GM21515 (cell line): ENCODE measurements around the gene STH.

Experiments
- ATAC-seq: cut with Tn5 transposase; IDR thresholded peaks from one replicate; pipeline ENCODE4 v1.9.1; 2021; ENCODE audit not compliant: unreplicated experiment

The STH gene

GRCh38 chr17:46025060-46025459, 26.0 kb downstream of the STH start:
- ATAC-seq: no peak

GRCh38 chr17:46025510-46026165, 26.6 kb downstream of the STH start:
- no peak for ATAC-seq

GRCh38 chr17:46026166-46027047, 27.4 kb downstream of the STH start:
- no peak for ATAC-seq

GRCh38 chr17:46027048-46027975, 28.3 kb downstream of the STH start:
- no peak for ATAC-seq

- no peak for ATAC-seq
Observed at GRCh38 chr17:46027976-46028325, 28.9 kb downstream of the STH start.

- no peak for ATAC-seq
Observed at GRCh38 chr17:46028374-46028773, 29.3 kb downstream of the STH start.

- ATAC-seq: no peak
Observed at GRCh38 chr17:46028981-46029565, 30.0 kb downstream of the STH start.

GRCh38 chr17:46029627-46030026, 30.6 kb downstream of the STH start:
- ATAC-seq: no peak

GRCh38 chr17:46030752-46031151, 31.7 kb downstream of the STH start:
- ATAC-seq: no peak

- ATAC-seq: no peak
Observed at GRCh38 chr17:46031440-46031839, 32.4 kb downstream of the STH start.

GRCh38 chr17:46031920-46032319, 32.9 kb downstream of the STH start:
- ATAC-seq: no peak

- no peak for ATAC-seq
Observed at GRCh38 chr17:46032909-46033308, 33.9 kb downstream of the STH start.

GRCh38 chr17:46033392-46033791, 34.3 kb downstream of the STH start:
- no peak for ATAC-seq

GRCh38 chr17:46035112-46035818, 36.2 kb downstream of the STH start:
- no peak for ATAC-seq

GRCh38 chr17:46036491-46036890, 37.4 kb downstream of the STH start:
- ATAC-seq: no peak

- ATAC-seq: no peak
Observed at GRCh38 chr17:46037722-46038255, 38.7 kb downstream of the STH start.

GRCh38 chr17:46038414-46038813, 39.4 kb downstream of the STH start:
- ATAC-seq: no peak

GRCh38 chr17:46038937-46039336, 39.9 kb downstream of the STH start:
- no peak for ATAC-seq

- no peak for ATAC-seq
Observed at GRCh38 chr17:46039592-46040186, 40.6 kb downstream of the STH start.

GRCh38 chr17:46042246-46042645, 43.2 kb downstream of the STH start:
- ATAC-seq: no peak
